GM19397 (cell line): ENCODE results near the gene SLC29A2.
A peak's percentile ranks its signal among the peaks of the same experiment; 100 is the strongest.
"Not testable (repeated sequence)": the region's sequence is repeated elsewhere in the genome, so short reads cannot be mapped to it uniquely, and the experiment has no call there.

Experiments
- ATAC-seq: cut with Tn5 transposase; IDR thresholded peaks from one replicate; pipeline ENCODE4 v1.9.1; 2021; ENCODE audit warnings: mild to moderate bottlenecking, moderate library complexity; ENCODE audit not compliant: unreplicated experiment

Gene SLC29A2

DNA sequence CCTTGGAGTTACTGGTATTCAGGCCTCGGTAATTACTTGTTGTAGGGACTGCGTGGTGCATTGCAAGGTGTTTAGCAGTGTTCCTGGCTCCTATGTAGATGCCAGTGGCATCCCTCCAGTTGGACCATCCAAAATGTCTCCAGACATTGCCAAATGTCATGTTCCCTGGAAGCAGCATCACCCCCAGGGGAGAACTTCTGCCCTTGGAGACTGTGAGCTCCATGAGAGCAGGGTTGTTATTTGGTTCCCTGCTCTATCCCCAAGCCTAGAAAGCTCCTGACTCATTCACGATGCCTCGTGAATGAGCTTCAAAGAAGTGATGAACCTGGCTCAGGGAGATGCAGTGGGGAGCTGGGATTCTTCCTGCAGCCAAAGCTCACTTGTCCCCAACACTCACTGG, 50.0 kb downstream of the SLC29A2 start:
- no peak for ATAC-seq

GRCh38 chr11:66320748-66321147, 50.8 kb downstream of the SLC29A2 start:
- not testable (repeated sequence) for ATAC-seq

DNA sequence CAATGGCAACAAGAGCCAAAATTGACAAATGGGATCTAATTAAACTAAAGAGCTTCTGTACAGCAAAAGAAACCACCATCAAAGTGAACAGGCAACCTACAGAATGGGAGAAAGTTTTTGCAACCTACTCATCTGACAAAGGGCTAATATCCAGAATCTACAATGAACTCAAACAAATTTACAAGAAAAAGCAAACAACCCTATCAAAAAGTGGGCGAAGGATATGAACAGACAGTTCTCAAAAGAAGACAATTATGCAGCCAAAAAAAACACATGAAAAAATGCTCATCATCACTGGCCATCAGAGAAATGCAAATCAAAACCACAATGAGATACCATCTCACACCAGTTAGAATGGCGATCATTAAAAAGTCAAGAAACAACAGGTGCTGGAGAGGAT, 51.3 kb downstream of the SLC29A2 start:
- not testable (repeated sequence) for ATAC-seq

GRCh38 chr11:66318600-66318970, 53.0 kb downstream of the SLC29A2 start:
- no peak for ATAC-seq

GRCh38 chr11:66317723-66318599, 53.6 kb downstream of the SLC29A2 start:
- no peak for ATAC-seq

- no peak for ATAC-seq
Measured at GRCh38 chr11:66317322-66317722, 54.2 kb downstream of the SLC29A2 start.

- ATAC-seq = no peak
Measured at GRCh38 chr11:66316849-66317251, 54.7 kb downstream of the SLC29A2 start, which contains the start of gene CD248. Gene CD248 (minus strand): TSS chr11:66317044. CDS start chr11:66317027, 17 bp downstream.

DNA sequence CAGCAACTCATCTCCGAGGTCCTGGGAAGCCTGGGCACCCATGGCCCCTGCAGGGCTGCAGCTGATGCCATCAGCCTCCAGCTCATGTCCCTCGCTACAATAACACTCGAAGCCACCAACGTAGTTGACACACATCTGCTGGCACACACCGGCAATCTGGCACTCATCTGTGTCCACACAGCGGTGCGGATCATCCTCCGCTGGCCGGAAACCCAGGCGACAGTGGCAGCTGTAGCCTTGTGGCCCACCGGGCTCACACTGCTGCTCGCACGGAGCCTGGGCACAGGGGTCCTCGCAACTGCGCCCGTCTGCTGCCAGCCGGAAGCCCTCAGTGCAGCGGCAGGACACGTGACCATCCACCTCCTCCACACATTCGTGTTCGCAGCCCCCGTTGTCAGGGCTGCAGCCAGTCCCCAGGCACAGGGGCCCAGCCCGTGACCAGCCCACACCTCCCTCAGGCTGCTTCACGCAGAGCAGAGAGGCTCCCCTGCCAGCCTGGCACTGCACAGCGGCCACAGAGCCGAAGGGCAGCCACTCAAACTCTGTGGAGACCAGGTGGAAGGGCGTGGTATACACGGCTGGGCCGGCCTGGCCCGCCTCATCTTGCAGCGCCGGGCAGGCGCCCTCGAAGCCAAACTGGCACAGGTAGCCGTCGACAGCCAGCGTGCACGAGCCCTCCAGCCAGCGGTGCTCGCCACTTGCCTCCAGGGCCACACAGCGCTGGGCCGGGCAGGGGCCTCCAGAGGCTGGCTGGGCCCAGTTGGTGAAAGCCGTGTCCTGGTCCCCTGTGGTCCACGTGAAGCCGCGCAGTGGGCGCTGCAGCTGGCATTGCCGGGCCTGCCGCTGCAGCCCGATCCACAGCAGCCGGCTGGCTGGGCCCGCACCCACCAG, 55.4 kb downstream of the SLC29A2 start:
- ATAC-seq = no peak

DNA sequence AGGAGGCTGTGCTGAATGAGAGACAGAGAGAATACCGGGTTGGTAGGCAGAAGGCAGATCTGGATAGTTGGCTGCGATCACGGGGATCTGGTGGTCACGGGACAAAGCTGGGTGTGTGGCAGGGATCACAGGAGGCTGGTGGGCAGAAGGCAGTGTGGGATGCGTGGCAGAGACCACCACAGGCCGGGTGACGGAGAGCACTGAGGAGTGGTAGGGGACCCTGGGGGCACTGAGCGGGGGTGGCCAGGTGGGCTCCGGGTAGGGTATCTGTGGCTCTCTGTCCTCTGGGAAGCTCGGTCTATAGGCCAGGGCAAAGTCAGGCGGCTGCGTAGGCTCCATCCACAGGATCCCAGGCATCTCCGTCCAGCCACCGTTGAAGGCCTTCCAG, 56.1 kb downstream of the SLC29A2 start:
- no peak for ATAC-seq

DNA sequence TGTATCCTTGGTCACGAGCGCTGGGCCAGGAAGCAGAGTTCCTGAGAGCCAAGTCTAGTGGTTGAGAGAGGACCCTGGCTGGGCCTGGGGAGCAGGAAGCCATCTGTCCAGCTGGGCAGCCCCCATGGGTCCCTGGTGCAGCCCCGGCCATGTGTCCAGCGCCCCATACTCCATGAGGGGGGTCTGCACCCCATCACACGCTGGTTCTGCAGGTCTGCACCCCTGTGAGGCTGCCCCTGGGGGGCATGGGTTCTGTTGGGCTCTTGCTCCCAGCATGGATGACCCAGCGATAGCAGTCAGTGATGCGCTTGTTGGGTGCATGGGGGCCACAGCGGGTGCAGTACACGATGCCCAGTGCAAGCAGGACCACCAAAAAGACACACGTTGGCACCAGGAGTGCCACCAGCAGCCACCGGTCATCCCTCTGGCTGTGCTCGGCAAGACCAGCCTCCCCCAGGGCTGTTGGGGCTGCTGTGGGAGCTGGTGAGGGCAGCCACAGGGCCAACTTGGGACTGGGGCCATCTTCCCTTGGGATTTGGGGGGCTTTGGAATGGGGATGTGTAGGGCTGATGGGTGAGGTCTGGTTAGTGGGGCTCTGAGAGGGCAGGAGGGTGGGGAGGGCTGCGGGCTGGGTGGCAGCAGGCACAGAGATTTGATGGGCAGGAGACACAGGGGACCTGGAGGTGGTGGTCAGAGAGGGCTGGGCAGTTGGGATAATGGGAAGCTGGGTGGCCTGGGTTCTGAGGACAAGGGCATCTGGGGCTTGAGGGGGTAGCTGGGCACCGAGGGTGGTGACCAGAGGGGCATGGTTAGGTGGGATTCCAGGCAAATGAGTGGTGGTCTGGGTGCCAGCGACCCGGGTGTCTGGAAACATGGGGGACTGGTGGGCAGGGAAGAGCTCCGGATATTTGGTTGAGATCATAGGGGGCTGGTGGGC, 56.7 kb downstream of the SLC29A2 start:
- no peak for ATAC-seq

DNA sequence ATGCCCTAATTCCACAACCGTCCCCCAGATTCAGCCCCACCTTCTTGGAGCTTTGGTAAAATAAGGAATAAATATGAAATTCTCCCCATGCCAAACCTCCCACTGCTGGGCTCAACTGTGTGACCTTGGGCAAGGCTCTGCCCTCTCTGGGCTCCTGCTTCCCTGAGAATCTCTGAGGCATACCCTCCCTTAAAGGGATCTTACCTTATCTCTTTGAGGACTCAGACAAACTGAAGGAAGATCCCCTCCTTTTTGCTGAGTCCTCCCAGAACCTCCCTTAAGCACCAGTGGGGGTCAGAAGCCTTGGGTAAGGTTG, 57.4 kb downstream of the SLC29A2 start:
- ATAC-seq = no peak

- ATAC-seq = no peak
Measured at GRCh38 chr11:66313321-66314185, 58.0 kb downstream of the SLC29A2 start.

DNA sequence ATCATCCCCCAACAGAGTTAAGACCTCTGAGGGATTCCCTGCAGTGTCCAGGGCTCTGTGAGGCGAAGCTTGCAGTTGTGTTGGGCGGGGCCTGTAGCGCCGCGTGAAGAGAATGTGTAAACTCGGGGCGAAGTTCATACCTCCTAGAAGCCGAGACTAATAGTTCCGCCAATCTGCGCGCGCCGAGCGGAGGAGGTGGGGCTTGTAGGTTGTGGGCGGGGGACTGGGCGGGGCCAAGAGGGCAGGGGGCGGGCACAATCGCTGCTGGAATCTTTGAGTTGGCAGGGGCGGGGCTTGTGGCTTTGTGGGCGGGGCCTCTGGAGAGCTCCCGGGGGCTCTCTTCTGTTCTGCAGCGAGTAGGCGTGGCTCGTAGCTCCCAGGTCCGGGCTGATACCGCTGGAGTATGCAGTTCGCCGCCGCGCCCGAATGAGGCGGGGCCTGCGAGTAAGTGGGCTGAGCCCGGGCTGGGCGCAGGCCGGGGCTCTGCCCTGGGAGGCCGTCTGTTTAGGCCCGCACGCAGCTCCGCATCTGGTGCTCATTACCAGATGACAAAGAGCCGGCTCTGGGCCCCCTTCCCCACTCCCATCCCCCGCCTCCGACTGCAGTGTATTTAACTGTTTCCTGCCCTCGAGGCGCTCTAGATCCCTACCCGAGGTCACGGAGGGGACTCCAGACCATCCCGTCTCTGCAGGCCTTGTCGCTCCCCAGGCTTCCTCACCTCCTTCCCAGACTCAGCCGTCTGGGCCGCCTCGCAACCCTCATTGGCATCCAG, 58.8 kb downstream of the SLC29A2 start:
- ATAC-seq = peak; percentile 55
